Neuron (in vitro differentiated cells): Measurements from ENCODE around the gene SCOC.

Source experiments
- H2AFZ ChIP-seq: one replicate; pipeline ENCODE4 v1.6.1; 2013; ENCODE audit warnings: low read depth, mild to moderate bottlenecking, inconsistent platforms, low read length, moderate library complexity
- H3K27me3 ChIP-seq: one replicate; pipeline ENCODE4 v1.6.1; 2013; ENCODE audit warnings: low read length; ENCODE audit not compliant: insufficient read depth
- H3K36me3 ChIP-seq: one replicate; pipeline ENCODE4 v1.6.1; 2013; ENCODE audit warnings: low read length; ENCODE audit not compliant: insufficient read depth
- H3K4me1 ChIP-seq: one replicate; pipeline ENCODE4 v1.6.1; 2013; ENCODE audit warnings: low read length; ENCODE audit not compliant: insufficient read depth
- H3K4me3 ChIP-seq: 2 replicates; pipeline ENCODE4 v1.5.1; 2013; ENCODE audit warnings: mild to moderate bottlenecking, low read length, moderate library complexity
- H3K9me3 ChIP-seq: one replicate; pipeline ENCODE4 v1.6.1; 2013; ENCODE audit warnings: low read length

Gene SCOC

GRCh38 chr4:140346136-140346535, 27.3 kb upstream of the SCOC start:
- H3K4me3 ChIP-seq, result no peak overlapping the region
- H3K27me3 ChIP-seq, result no peaks in the 10 kb centered on the region
- no peaks in the 10 kb centered on the region for H3K9me3 ChIP-seq
- H3K4me1 ChIP-seq, result peaks cover 12% of the 10 kb centered on the region
- H3K36me3 ChIP-seq, result no peaks in the 10 kb centered on the region
- no peak overlapping the region for H2AFZ ChIP-seq

- H3K36me3 ChIP-seq, result no peaks in the 10 kb centered on the region
- no peak overlapping the region for H3K4me3 ChIP-seq
- no peak overlapping the region for H2AFZ ChIP-seq
- H3K27me3 ChIP-seq, result no peaks in the 10 kb centered on the region
- peaks cover 28% of the 10 kb centered on the region for H3K4me1 ChIP-seq
- H3K9me3 ChIP-seq, result no peaks in the 10 kb centered on the region
Observed at GRCh38 chr4:140349816-140350215, 23.6 kb upstream of the SCOC start.

- Histone ChIP-seq H3K36me3 (no peaks in the 10 kb centered on the region), H3K27me3 (no peaks in the 10 kb centered on the region), H3K9me3 (no peaks in the 10 kb centered on the region), H3K4me3 (peak overlapping the region; percentile 17), H3K4me1 (peaks cover 28% of the 10 kb centered on the region), H2AFZ (peak overlapping the region; percentile 69)
Observed at GRCh38 chr4:140351093-140352075, 22.1 kb upstream of the SCOC start.

DNA sequence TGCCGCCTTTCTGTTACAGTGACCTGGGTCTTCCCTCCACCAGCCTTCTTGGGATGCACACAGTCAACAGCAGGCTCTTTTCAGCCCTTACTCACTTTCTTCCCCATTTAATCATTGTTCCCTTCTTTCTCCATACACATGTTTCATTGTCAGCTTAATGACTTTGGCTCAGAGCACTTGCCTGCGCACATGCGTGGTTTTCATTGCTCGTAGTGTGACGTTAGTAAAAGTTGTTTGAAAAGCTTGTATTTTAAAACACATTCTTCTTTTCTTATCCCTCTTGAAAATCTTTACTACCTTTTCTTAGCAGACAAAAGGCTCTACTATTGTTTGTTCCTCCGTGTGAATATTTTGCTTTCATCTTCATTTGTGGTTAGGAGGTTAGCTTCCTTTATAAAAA, 19.7 kb upstream of the SCOC start:
- Histone ChIP-seq H3K9me3 (no peaks in the 10 kb centered on the region), H2AFZ (no peak overlapping the region), H3K4me1 (peaks cover 32% of the 10 kb centered on the region), H3K27me3 (no peaks in the 10 kb centered on the region), H3K36me3 (no peaks in the 10 kb centered on the region), H3K4me3 (no peak overlapping the region)

DNA sequence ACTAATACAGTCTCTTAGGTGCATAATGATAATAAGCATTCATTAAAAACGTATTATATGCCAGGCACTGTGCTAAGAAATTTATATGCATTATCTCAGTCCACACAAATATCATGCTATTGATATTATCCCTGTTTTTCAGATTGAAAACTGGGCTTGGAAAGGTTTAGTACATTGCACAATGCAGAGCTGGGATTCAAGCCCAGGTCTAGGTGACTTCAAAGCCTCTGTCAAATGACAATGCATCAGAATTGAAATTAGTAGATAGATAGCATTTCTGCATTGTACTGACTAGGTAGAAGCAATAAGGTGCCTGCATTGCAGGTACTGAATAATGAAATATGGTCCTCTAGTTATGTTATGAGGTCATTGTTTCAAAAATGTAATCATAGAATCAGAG, 18.2 kb upstream of the SCOC start:
- Histone ChIP-seq H3K27me3 (no peaks in the 10 kb centered on the region), H3K36me3 (no peaks in the 10 kb centered on the region), H2AFZ (no peak overlapping the region), H3K9me3 (no peaks in the 10 kb centered on the region), H3K4me3 (no peak overlapping the region), H3K4me1 (peaks cover 23% of the 10 kb centered on the region)

- H3K27me3 ChIP-seq, result no peaks in the 10 kb centered on the region
- no peak overlapping the region for H3K4me3 ChIP-seq
- no peak overlapping the region for H2AFZ ChIP-seq
- H3K4me1 ChIP-seq, result peaks cover 11% of the 10 kb centered on the region
- no peaks in the 10 kb centered on the region for H3K9me3 ChIP-seq
- H3K36me3 ChIP-seq, result no peaks in the 10 kb centered on the region
Observed at GRCh38 chr4:140357868-140358267, 15.6 kb upstream of the SCOC start.

GRCh38 chr4:140358281-140358680, 15.2 kb upstream of the SCOC start:
- Histone ChIP-seq H3K27me3 (no peaks in the 10 kb centered on the region), H3K9me3 (no peaks in the 10 kb centered on the region), H2AFZ (no peak overlapping the region), H3K4me3 (no peak overlapping the region), H3K4me1 (peaks cover 11% of the 10 kb centered on the region), H3K36me3 (no peaks in the 10 kb centered on the region)

DNA sequence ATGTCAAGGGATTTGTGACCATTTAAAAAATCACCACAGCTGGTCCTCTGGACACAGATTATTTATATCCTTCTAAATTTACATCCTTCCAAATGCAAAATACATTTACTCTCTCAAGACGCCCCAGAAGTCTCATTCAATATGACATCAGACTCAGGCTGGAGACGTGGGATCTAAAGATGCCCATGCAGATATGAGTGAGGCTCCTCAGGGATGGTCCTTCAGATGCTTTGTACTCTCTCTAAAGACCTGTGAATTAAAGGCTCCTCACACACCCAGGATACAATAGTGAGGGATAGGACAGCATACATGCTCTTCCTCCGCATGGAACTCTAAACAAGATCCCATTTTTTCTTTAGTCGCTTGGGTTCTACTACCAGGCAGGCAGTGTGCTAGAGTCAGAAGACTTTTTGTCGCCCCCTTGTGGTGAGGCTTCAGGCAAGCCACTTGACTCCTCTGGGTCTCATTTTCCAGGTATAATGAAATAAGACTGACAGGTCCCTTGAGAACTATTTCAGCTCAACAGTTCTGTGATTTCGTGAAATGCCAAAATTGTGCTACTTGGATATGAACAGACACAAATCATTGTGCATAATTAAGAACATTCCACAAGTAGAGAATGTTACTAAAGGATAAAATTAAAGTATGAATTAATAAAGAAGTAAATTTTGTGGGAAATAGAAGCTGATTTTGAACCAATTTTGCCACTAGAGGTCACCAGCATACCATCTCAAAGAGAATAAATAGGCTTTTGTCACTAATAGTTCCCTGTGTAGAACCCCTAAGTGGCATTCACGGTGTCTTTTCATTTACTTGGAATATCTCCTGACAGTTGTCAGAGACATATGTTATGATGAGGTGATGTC, 13.7 kb upstream of the SCOC start:
- no peaks in the 10 kb centered on the region for H3K9me3 ChIP-seq
- H2AFZ ChIP-seq, result no peak overlapping the region
- no peak overlapping the region for H3K4me3 ChIP-seq
- peaks cover 4% of the 10 kb centered on the region for H3K4me1 ChIP-seq
- no peaks in the 10 kb centered on the region for H3K36me3 ChIP-seq
- no peaks in the 10 kb centered on the region for H3K27me3 ChIP-seq

DNA sequence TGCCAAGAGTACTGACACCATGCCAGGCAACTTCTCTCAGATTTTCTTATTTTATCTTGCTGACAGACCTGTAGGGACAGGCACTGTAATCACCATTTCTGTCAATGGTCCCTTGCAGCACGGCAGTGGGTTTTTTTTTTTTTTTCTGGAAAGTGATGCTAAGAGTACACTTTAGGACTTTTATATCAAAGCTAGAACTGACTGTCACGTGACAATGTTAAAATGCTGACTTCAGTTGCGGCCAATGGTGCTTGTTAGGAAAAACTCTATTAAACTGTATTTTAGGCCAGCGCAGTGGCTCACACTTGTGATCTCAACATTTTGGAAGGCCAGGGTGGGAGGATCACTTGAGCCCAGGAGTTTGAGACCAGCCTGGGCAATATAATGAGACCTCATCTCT, 12.3 kb upstream of the SCOC start:
- no peaks in the 10 kb centered on the region for H3K36me3 ChIP-seq
- no peak overlapping the region for H3K4me3 ChIP-seq
- no peak overlapping the region for H2AFZ ChIP-seq
- no peaks in the 10 kb centered on the region for H3K9me3 ChIP-seq
- peaks cover 4% of the 10 kb centered on the region for H3K4me1 ChIP-seq
- H3K27me3 ChIP-seq, result no peaks in the 10 kb centered on the region

DNA sequence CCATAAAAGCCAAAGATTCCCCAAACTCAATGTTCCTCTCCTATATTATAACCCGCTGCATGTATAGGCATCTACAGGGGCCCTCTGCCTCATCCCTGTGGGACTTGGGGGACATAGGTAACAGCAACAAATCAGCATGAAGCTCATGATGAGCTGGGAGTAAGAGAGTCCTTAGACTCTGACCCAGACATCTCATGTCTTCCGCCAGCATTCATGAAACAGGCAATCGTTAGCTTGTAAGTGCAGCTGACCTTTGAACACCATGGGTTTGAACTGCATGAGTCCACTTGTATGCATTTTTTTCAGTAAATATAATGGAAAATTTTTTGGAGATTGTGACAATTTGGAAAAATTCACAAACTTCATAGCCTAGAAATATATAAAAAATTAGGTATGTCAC, 10.4 kb upstream of the SCOC start:
- Histone ChIP-seq H3K36me3 (no peaks in the 10 kb centered on the region), H3K4me1 (no peaks in the 10 kb centered on the region), H2AFZ (no peak overlapping the region), H3K27me3 (no peaks in the 10 kb centered on the region), H3K4me3 (no peak overlapping the region), H3K9me3 (no peaks in the 10 kb centered on the region)

DNA sequence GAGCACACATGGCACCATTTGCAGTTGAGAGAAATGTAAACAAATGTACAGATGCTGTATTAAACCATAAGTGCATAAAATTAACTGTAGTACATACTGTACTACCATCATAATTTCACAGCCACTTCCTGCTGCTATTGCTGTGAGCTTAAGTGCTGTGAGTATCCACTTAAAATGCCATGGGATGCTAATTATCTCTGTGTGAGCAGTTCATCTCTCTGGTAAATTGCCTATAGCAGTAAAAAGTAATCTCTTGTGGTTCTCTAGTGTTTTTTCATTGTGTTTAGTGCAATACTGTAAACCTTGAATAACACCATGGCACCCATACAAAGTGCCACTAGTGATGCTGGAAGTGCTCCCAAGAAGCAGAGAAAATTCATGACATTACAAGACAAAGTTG, 9.9 kb upstream of the SCOC start:
- Histone ChIP-seq H3K4me1 (no peaks in the 10 kb centered on the region), H3K36me3 (no peaks in the 10 kb centered on the region), H2AFZ (no peak overlapping the region), H3K4me3 (no peak overlapping the region), H3K27me3 (no peaks in the 10 kb centered on the region), H3K9me3 (no peaks in the 10 kb centered on the region)

DNA sequence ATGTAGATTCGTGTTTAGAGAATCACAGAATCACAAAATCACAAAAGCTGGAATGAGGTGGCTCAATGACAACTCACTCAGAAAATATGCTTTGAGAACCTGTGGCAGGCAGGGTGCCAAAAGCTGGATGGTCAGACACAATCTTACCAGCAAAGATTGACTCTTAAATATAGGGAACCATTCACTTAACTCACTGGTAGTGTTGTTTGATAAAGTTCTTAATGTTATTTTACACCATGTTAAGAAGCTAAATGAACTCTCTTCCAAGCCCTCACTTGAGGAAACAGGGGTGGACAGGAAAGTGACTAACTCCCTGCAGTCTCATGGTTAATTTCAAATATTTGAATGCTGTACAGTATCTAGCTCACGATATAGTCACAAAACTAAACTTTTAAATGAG, 5.7 kb upstream of the SCOC start:
- Histone ChIP-seq H2AFZ (no peak overlapping the region), H3K4me3 (no peak overlapping the region), H3K36me3 (no peaks in the 10 kb centered on the region), H3K4me1 (no peaks in the 10 kb centered on the region), H3K9me3 (no peaks in the 10 kb centered on the region), H3K27me3 (no peaks in the 10 kb centered on the region)

GRCh38 chr4:140368686-140369085, 4.8 kb upstream of the SCOC start:
- Histone ChIP-seq H2AFZ (no peak overlapping the region), H3K4me1 (no peaks in the 10 kb centered on the region), H3K4me3 (no peak overlapping the region), H3K9me3 (no peaks in the 10 kb centered on the region), H3K36me3 (no peaks in the 10 kb centered on the region), H3K27me3 (no peaks in the 10 kb centered on the region)
